Neutrophil (primary cell): ENCODE results near the gene GSX1.

ENCODE experiments used
- H3K27ac ChIP-seq: fragments of 200-600 bp; sonication (generic); 2 replicates; pipeline ENCODE4 v1.5.1; 2016; ENCODE audit warnings: mild to moderate bottlenecking, moderate library complexity
- H3K27me3 ChIP-seq: fragments of 200-600 bp; sonication (generic); 2 replicates; pipeline ENCODE4 v1.6.0; 2016; ENCODE audit warnings: mild to moderate bottlenecking
- H3K36me3 ChIP-seq: fragments of 200-600 bp; sonication (generic); 2 replicates; pipeline ENCODE4 v1.5.1; 2017
- H3K4me1 ChIP-seq, 2 experiments: fragments of 200-600 bp in 1 of 2; sonication (generic) in 1 of 2; 1 replicate in 1 of 2; 2 replicates in 1 of 2; pipeline versions ENCODE4 v1.5.1 to v1.6.1; 2013 to 2016; ENCODE audit warnings: low read depth in 1 of 2, low read length in 1 of 2, mild to moderate bottlenecking in 1 of 2, moderate library complexity in 1 of 2; ENCODE audit not compliant: control insufficient read depth in 1 of 2, insufficient read depth in 1 of 2
- H3K4me3 ChIP-seq, 2 experiments: fragments of 200-600 bp in 1 of 2; sonication (generic) in 1 of 2; 1 replicate in 1 of 2; 2 replicates in 1 of 2; pipeline ENCODE4 v1.5.1; 2013 to 2016; ENCODE audit warnings: low read depth in 1 of 2, low read length in 1 of 2, mild to moderate bottlenecking in 1 of 2, moderate library complexity in 1 of 2
- H3K9me3 ChIP-seq: fragments of 200-600 bp; sonication (generic); 2 replicates; pipeline ENCODE4 v1.5.1; 2016
- TF ChIP-seq, protein P1 (sequence below): fragments of 200-600 bp; sonication (generic); IDR thresholded peaks from 2 replicates; pipeline ENCODE4 v1.5.1; 2016; ENCODE audit warnings: antibody characterized with exemption

Gene GSX1

DNA sequence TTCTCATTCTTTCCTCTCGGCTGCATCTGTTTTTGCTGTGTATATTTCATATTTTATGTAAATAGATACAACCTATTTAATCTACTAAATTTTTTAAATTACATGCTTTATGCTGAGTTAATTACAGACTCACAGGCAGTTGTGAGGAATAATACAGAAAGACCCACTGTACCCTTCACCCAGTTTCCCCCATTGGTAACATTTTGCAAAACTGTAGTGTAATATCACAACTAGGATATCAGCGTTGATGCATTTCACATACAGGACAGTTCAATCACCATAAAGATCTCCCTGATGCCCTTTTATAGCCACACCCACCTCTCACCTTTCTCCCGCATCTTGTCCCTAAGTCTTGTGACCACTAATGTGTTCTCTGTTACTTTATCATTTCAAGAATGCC, 43.5 kb downstream of the GSX1 start:
- H3K27ac ChIP-seq, result no peak overlapping the region
- peaks cover 93% of the 10 kb centered on the region for H3K27me3 ChIP-seq
- no peaks in the 10 kb centered on the region for H3K36me3 ChIP-seq
- no peaks in the 10 kb centered on the region for H3K9me3 ChIP-seq
- no peak overlapping the region for H3K4me3 ChIP-seq
- H3K4me1 ChIP-seq, result no peaks in the 10 kb centered on the region
- TF ChIP-seq, protein P1, sequence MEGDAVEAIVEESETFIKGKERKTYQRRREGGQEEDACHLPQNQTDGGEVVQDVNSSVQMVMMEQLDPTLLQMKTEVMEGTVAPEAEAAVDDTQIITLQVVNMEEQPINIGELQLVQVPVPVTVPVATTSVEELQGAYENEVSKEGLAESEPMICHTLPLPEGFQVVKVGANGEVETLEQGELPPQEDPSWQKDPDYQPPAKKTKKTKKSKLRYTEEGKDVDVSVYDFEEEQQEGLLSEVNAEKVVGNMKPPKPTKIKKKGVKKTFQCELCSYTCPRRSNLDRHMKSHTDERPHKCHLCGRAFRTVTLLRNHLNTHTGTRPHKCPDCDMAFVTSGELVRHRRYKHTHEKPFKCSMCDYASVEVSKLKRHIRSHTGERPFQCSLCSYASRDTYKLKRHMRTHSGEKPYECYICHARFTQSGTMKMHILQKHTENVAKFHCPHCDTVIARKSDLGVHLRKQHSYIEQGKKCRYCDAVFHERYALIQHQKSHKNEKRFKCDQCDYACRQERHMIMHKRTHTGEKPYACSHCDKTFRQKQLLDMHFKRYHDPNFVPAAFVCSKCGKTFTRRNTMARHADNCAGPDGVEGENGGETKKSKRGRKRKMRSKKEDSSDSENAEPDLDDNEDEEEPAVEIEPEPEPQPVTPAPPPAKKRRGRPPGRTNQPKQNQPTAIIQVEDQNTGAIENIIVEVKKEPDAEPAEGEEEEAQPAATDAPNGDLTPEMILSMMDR, result no peak

DNA sequence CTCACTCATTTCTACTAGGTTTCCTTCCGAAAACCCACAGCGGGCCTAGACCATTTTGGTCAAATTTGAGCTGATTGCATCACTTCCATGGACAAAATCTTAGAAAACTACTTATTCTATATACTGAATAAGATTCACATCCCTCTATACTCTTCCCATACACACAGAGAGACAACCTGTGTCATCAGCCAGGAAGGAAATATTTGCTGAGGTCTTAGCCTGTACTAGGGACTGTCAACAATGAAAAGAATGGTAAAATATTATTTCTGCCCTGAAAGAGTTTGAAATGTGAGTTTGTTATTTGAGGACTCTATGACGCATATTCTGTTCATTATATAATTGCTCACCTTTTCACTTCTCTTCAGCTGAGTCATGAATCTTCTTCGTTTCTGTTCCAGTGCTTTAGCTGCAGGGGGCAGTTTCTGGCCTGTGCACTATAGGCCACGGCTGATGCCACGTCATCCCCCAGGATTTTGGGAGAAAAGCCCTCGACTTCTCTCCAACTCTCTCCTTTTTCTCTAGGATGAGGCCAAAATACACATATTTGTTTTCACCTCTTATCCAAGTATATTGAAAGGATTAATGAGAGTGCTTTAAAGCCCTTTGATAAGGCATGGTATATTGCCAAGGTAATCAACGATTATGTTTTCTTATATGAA, 47.7 kb downstream of the GSX1 start:
- H3K4me3 ChIP-seq, result no peak overlapping the region
- H3K27me3 ChIP-seq, result peaks cover 88% of the 10 kb centered on the region
- no peaks in the 10 kb centered on the region for H3K4me1 ChIP-seq
- H3K36me3 ChIP-seq, result no peaks in the 10 kb centered on the region
- no peak overlapping the region for H3K27ac ChIP-seq
- TF ChIP-seq, protein P1, result no peak
- no peaks in the 10 kb centered on the region for H3K9me3 ChIP-seq

DNA sequence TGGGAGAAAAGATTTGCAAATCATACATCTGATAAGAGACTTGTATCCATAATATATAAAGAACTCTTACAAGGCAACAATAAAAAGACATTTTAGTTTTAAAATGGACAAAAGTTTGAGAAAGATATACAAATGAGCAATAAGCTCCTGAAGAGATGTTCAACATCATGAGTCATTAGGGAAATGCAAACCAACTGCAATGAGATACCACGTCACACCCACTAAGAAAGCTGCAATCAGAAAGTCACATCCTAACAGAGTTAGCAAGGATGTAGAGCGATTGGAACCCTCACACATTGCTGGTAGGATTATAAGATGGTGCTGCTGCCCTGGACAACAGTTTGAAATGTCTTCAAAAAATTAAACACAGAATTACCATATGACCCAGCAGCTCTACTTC, 50.3 kb downstream of the GSX1 start:
- H3K9me3 ChIP-seq, result no peaks in the 10 kb centered on the region
- H3K27ac ChIP-seq, result no peak overlapping the region
- H3K4me3 ChIP-seq, result no peak overlapping the region
- H3K36me3 ChIP-seq, result no peaks in the 10 kb centered on the region
- peaks cover 87% of the 10 kb centered on the region for H3K27me3 ChIP-seq
- TF ChIP-seq, protein P1, result no peak
- no peaks in the 10 kb centered on the region for H3K4me1 ChIP-seq
